Measurements from ENCODE around the gene NSUN4. TPM values are rescaled to one million over a fixed set of nuclear protein-coding genes. Genes with fewer than 3 reads are reported as not detected.

NSUN4 gene
- total and polyA plus RNA-seq, 9 of the 15 experiments (the other 6 are each of a cell fraction or from before 2014, with no cell fraction given) = 33.4 to 60.2 (median 46.3) TPM

- TF ChIP-seq HMGN3 (IDR thresholded peaks at IDR 0.05; ENCODE audit: borderline replicate concordance, extremely low read depth, insufficient read length, low read depth, low read length) (peak; percentile 85), POLR2AphosphoS2 (IDR thresholded peaks at IDR 0.05; ENCODE audit: low read length) (peak; percentile 90; the same call in 1 of the 2 replicates), ZNF77 (CRISPR knock-in tag; IDR thresholded peaks at IDR 0.05) (no peak)
These were observed 37.4 kb upstream of the NSUN4 start, which contains the start of the genes LRRC41 and UQCRH (continued) for GRCh38 chr1:46303038-46303871.

GRCh38 chr1:46303872-46304326 is 36.7 kb upstream of the NSUN4 start:
- H3K4me2 ChIP-seq (ENCODE audit: insufficient read depth, low read length) = peak overlapping the region; percentile 97
- H3K36me3 ChIP-seq (ENCODE audit: control insufficient read depth, insufficient read depth, low read length) = peaks cover 49% of the 10 kb centered on the region
- H3K4me1 ChIP-seq (replicated peaks in 1 of 2; ENCODE audit: control insufficient read depth in 2 of 2, insufficient read depth in 2 of 2, low read length in 2 of 2) = peaks cover 31 to 44% of the 10 kb centered on the region in 2 experiments; a peak in 4 of 5 replicates
- WGBS (ENCODE audit: insufficient coverage, low coverage, missing lambda C conversion rate) = 0% methylated on average over 14 of the region's 14 CpGs
- H3K4me3 ChIP-seq = peak overlapping the region; percentile 76
- in situ Hi-C loops (cut with MboI) = no loop called here
- H3K9me1 ChIP-seq (ENCODE audit: control insufficient read depth, insufficient read depth, low read length) = no peaks in the 10 kb centered on the region
- peaks cover 38% of the 10 kb centered on the region for H4K20me1 ChIP-seq (replicated peaks; ENCODE audit: control insufficient read depth, insufficient read depth, low read length)
- ChIA-PET CTCF (ENCODE audit: low intra/inter-chr PET ratio) (interaction anchor here (0.9 kb wide), 1 partner anchor 44 kb away, joined by 4 read pairs; no protein-coding TSS in a partner anchor), POLR2A (interaction anchor here (0.6 to 3.5 kb wide), 18 partner anchors 10 to 1538 kb away, joined by 3 to 46 read pairs (median 5); partner anchors contain the start of genes NSUN4 and RAD54L)
- peak overlapping the region; percentile 98 to 100 for H3K9ac ChIP-seq (ENCODE audit: insufficient read depth in 1 of 2, low read depth in 2 of 2, low read length in 2 of 2)
- no peak for FAIRE-seq
- no peak for ATAC-seq
- peak overlapping the region; percentile 96 for H3K27ac ChIP-seq (ENCODE audit: extremely low read depth, low read depth, low read length)
- no peaks in the 10 kb centered on the region for H3K27me3 ChIP-seq (ENCODE audit: control insufficient read depth in 2 of 2, insufficient read depth in 2 of 2, low read length in 2 of 2)
- no peaks in the 10 kb centered on the region for H3K9me3 ChIP-seq (replicated peaks; ENCODE audit: control insufficient read depth, insufficient read depth, low read depth, low read length)
- TSS peak; percentile 79 for BruUV-seq (replicated peaks)
- intact Hi-C loops (cut with micrococcal nuclease) = loop anchor here (1.0 to 5.0 kb wide), 2 partner anchors 36 to 57 kb away; partner anchors contain the start of genes NSUN4 and RAD54L
- H3K79me2 ChIP-seq (ENCODE audit: control insufficient read depth, insufficient read depth, low read length) = peaks cover 100% of the 10 kb centered on the region
- no peak for DNase-seq (ENCODE audit: extremely low read depth in 1 of 4, low spot score in 3 of 4)
- peak overlapping the region; percentile 96 for H2AFZ ChIP-seq (ENCODE audit: low read depth, low read length)
- TF ChIP-seq E2F1 (CRISPR knock-in tag; IDR thresholded peaks at IDR 0.05) = no peak
- no peak for TF ChIP-seq HDAC3 (IDR thresholded peaks at IDR 0.05; ENCODE audit: borderline replicate concordance, partially characterized antibody)
- no peak for TF ChIP-seq ZNF197 (CRISPR knock-in tag; IDR thresholded peaks at IDR 0.05; ENCODE audit: low read depth)
- TF ChIP-seq SPI1 (IDR thresholded peaks at IDR 0.05; ENCODE audit: borderline replicate concordance, low read depth, low read length) = no peak
- TF ChIP-seq ZKSCAN1 (IDR thresholded peaks at IDR 0.05; ENCODE audit: low read depth, low read length) = no peak
- no peak; the same call in 1 of the 2 replicates for TF ChIP-seq PML (IDR thresholded peaks at IDR 0.05; ENCODE audit: low read length)
- no peak for TF ChIP-seq CUX1 (CRISPR knock-in tag; IDR thresholded peaks at IDR 0.05)
- no peak for TF ChIP-seq GATA2 (CRISPR knock-in tag; IDR thresholded peaks at IDR 0.05)
- TF ChIP-seq STAT5B (CRISPR knock-in tag; IDR thresholded peaks at IDR 0.05) = no peak
